Activated CD8-positive, alpha-beta T cell treated with anti-CD3 and anti-CD28 coated beads for 36 hours (primary cell): ENCODE measurements around the gene NETO2. TPM values are rescaled to one million over a fixed set of nuclear protein-coding genes. Genes with fewer than 3 reads are reported as not detected.
"Not testable (repeated sequence)": the region's sequence is repeated elsewhere in the genome, so short reads cannot be mapped to it uniquely, and the experiment has no call there.

Experiments
- ATAC-seq: fragments of 200-7000 bp; cut with Tn5 transposase; one replicate; pipeline ENCODE4 v1.10.0; 2021; ENCODE audit warnings: mild to moderate bottlenecking, moderate library complexity
- CTCF ChIA-PET: fragments of 350-600 bp; sonication (Branson Sonifier 250); formaldehyde crosslinking; loops from one replicate; lab custom pipeline; 2021; ENCODE audit warnings: antibody characterized with exemption; lab: Charles Lee
- POLR2A ChIA-PET: fragments of 350-600 bp; sonication (Branson Sonifier 250); formaldehyde crosslinking; loops from one replicate; lab custom pipeline; 2021; ENCODE audit warnings: antibody characterized with exemption; lab: Charles Lee
- DNase-seq: peaks from one replicate; pipeline ENCODE4 v3.0.0-alpha.2; 2020
- H3K27ac Mint-ChIP-seq: one replicate; pipeline ENCODE4 v1.8.0; 2021; ENCODE audit warnings: mild to moderate bottlenecking, mixed read lengths
- H3K27me3 Mint-ChIP-seq: one replicate; pipeline ENCODE4 v1.8.0; 2021; ENCODE audit warnings: mixed read lengths
- H3K36me3 Mint-ChIP-seq: one replicate; pipeline ENCODE4 v1.8.0; 2021; ENCODE audit warnings: low read depth, mixed read lengths
- H3K4me1 Mint-ChIP-seq: one replicate; pipeline ENCODE4 v1.8.0; 2021; ENCODE audit warnings: low read depth, mixed read lengths
- H3K4me3 Mint-ChIP-seq: one replicate; pipeline ENCODE4 v1.8.0; 2021; ENCODE audit warnings: mild to moderate bottlenecking, moderate library complexity, mixed read lengths
- H3K9me3 Mint-ChIP-seq: one replicate; pipeline ENCODE4 v1.8.0; 2021; ENCODE audit warnings: mixed read lengths
- CTCF ChIP-seq: fragments of 200-600 bp; IDR thresholded peaks from one replicate; pipeline ENCODE4 v1.8.0; 2022; ENCODE audit warnings: antibody characterized with exemption, mild to moderate bottlenecking
- intact Hi-C: fragments of 100-400 bp; cut with micrococcal nuclease; formaldehyde crosslinking; loops from one replicate; pipeline ENCODE4 v1.10.0; 2022
- total RNA-seq, 2 experiments: library from RNA; stranded (reverse); gene quantifications; one replicate each; pipeline ENCODE4 v1.2.3, GENCODE V29; 2021

Gene NETO2
- total RNA-seq, 2 experiments from 2014 or later = 2.8 to 3.1 TPM

- Mint-ChIP-seq H3K36me3 (no peaks in the 10 kb centered on the region), H3K27ac (no peak overlapping the region), H3K9me3 (no peaks in the 10 kb centered on the region), H3K27me3 (peaks cover 26% of the 10 kb centered on the region), H3K4me3 (peak overlapping the region; percentile 70), H3K4me1 (peaks cover 20% of the 10 kb centered on the region)
- ChIA-PET POLR2A (interaction anchor here (0.7 kb wide), 1 partner anchor 215 kb away, joined by 3 read pairs; no protein-coding TSS in a partner anchor), CTCF (interaction anchor here (0.6 to 4.4 kb wide), 47 partner anchors 9 to 1487 kb away, joined by 3 to 47 read pairs (median 4); partner anchors contain the start of genes ABCC12, ITFG1, PHKB and SHCBP1)
- intact Hi-C loops = loop anchor here (10.0 kb wide), 2 partner anchors 323 to 1013 kb away; partner anchors contain the start of genes ABCC12, ITFG1 and PHKB
- ATAC-seq (peak; percentile 83), DNase-seq (peak; percentile 90)
- TF ChIP-seq CTCF = peak; percentile 86
Observed at GRCh38 chr16:47141773-47142485, 1.8 kb downstream of the NETO2 start.

- Mint-ChIP-seq H3K4me1 (peaks cover 20% of the 10 kb centered on the region), H3K4me3 (no peak overlapping the region), H3K27me3 (peaks cover 23% of the 10 kb centered on the region), H3K27ac (no peak overlapping the region), H3K36me3 (no peaks in the 10 kb centered on the region), H3K9me3 (no peaks in the 10 kb centered on the region)
- POLR2A ChIA-PET = no interaction called here
- CTCF ChIA-PET = interaction anchor here (0.8 to 4.4 kb wide), 11 partner anchors 9 to 1026 kb away, joined by 3 to 47 read pairs (median 4); partner anchors contain the start of gene ABCC12
- no peak for TF ChIP-seq CTCF
- ATAC-seq (no peak), DNase-seq (no peak)
- intact Hi-C loops = loop anchor here (10.0 kb wide), 2 partner anchors 324 to 1014 kb away; partner anchors contain the start of genes ABCC12, ITFG1 and PHKB
Observed at GRCh38 chr16:47140686-47141085, 3.1 kb downstream of the NETO2 start.

- no peak for TF ChIP-seq CTCF
- Mint-ChIP-seq H3K27me3 (peaks cover 14% of the 10 kb centered on the region), H3K4me3 (no peak overlapping the region), H3K27ac (no peak overlapping the region), H3K9me3 (no peaks in the 10 kb centered on the region), H3K36me3 (no peaks in the 10 kb centered on the region), H3K4me1 (peaks cover 19% of the 10 kb centered on the region)
- ChIA-PET CTCF (no interaction called here), POLR2A (no interaction called here)
- intact Hi-C loops = loop anchor here (10.0 kb wide), 2 partner anchors 325 to 1015 kb away; partner anchors contain the start of genes ABCC12, ITFG1 and PHKB
- no peak for ATAC-seq
- DNase-seq = no peak
Observed at GRCh38 chr16:47139561-47140185, 4.1 kb downstream of the NETO2 start.

- H3K27ac Mint-ChIP-seq, POLR2A ChIA-PET, H3K9me3 Mint-ChIP-seq, H3K27me3 Mint-ChIP-seq, intact Hi-C loops, H3K4me3 Mint-ChIP-seq, H3K36me3 Mint-ChIP-seq, ATAC-seq: not testable (repeated sequence)
- peak; percentile 15 for DNase-seq
- peaks cover 17% of the 10 kb centered on the region for H3K4me1 Mint-ChIP-seq
- CTCF ChIA-PET = interaction anchor here (2.0 kb wide), 1 partner anchor 1019 kb away, joined by 5 read pairs; no protein-coding TSS in a partner anchor
Observed at GRCh38 chr16:47137925-47138324, 5.8 kb downstream of the NETO2 start.

- ChIA-PET POLR2A (interaction anchor here (0.6 to 0.9 kb wide), 2 partner anchors 10 to 1027 kb away, joined by 3 read pairs; no protein-coding TSS in a partner anchor), CTCF (interaction anchor here (1.0 to 2.0 kb wide), 2 partner anchors 98 to 1020 kb away, joined by 5 to 8 read pairs; no protein-coding TSS in a partner anchor)
- TF ChIP-seq CTCF = no peak
- peaks cover 7% of the 10 kb centered on the region for H3K4me1 Mint-ChIP-seq
- H3K9me3 Mint-ChIP-seq = no peaks in the 10 kb centered on the region
- H3K27me3 Mint-ChIP-seq = peaks cover 1% of the 10 kb centered on the region
- H3K36me3 Mint-ChIP-seq = no peaks in the 10 kb centered on the region
- intact Hi-C loops = no loop called here
- ATAC-seq = peak; percentile 86
- DNase-seq = peak; percentile 41
- H3K27ac Mint-ChIP-seq = peak overlapping the region; percentile 67
- H3K4me3 Mint-ChIP-seq = no peak overlapping the region
Observed at GRCh38 chr16:47136099-47136842, 7.5 kb downstream of the NETO2 start.
